Breast epithelium (tissue), 4 donors: ENCODE data around the gene TDRD5. TPM values are rescaled to one million over a fixed set of nuclear protein-coding genes. Genes with fewer than 3 reads are reported as not detected.

Source experiments
- DNase-seq, 2 donors: peaks; one replicate each; pipeline ENCODE4 v3.0.0-alpha.2; 2019; ENCODE audit warnings: low spot score in 2 of 2
- H3K27ac ChIP-seq, 2 donors: fragments of 200-600 bp; sonication (generic) in 1 of 2; one replicate each; pipeline ENCODE4 v1.5.1; 2016 to 2019; ENCODE audit warnings: mild to moderate bottlenecking in 1 of 2
- H3K27me3 ChIP-seq, 2 donors: fragments of 200-600 bp; sonication (generic) in 1 of 2; one replicate each; pipeline versions ENCODE4 v1.5.1 to v1.6.0; 2017 to 2019; ENCODE audit warnings: control low read depth in 1 of 2, mild to moderate bottlenecking in 1 of 2
- H3K36me3 ChIP-seq: fragments of 200-600 bp; one replicate; pipeline ENCODE4 v1.5.1; 2019
- H3K4me1 ChIP-seq, 2 donors: fragments of 200-600 bp; sonication (generic); one replicate each; pipeline ENCODE4 v1.5.1; 2016 to 2019; ENCODE audit warnings: control low read depth in 1 of 2
- H3K4me3 ChIP-seq, 3 donors: fragments of 200-600 bp; sonication (generic); 1 replicate in 2 of 3; 2 replicates in 1 of 3; pipeline ENCODE4 v1.5.1; 2016 to 2019; ENCODE audit warnings: mild to moderate bottlenecking in 3 of 3, moderate library complexity in 2 of 3
- H3K9me3 ChIP-seq, 2 donors: fragments of 200-600 bp; sonication (generic) in 1 of 2; one replicate each; pipeline ENCODE4 v1.5.1; 2016 to 2019; ENCODE audit warnings: control low read depth in 1 of 2
- POLR2A ChIP-seq: fragments of 450-650 bp; IDR thresholded peaks from one replicate; pipeline ENCODE4 v1.6.1; 2016; ENCODE audit warnings: antibody characterized with exemption, mild to moderate bottlenecking, moderate library complexity
- POLR2AphosphoS5 ChIP-seq, 3 donors: sonication (generic); formaldehyde crosslinking; IDR thresholded peaks; one replicate each; pipeline ENCODE4 v1.6.1; 2017; ENCODE audit warnings: antibody characterized with exemption in 3 of 3
- intact Hi-C: fragments of 100-400 bp; cut with DNase I; formaldehyde crosslinking; loops from one replicate; pipeline ENCODE4 v1.15.1; 2023; ENCODE audit warnings: low total_unique reads
- total RNA-seq, 3 donors: library from RNA; depleted of rRNA; stranded (reverse); fragments of >200 nt; gene quantifications; one replicate each; pipeline ENCODE4 v1.1.0, GENCODE V29; 2016
- TF ChIP-seq, protein P1 (sequence below), 3 donors: fragments of 450-650 bp; IDR thresholded peaks; one replicate each; pipeline ENCODE4 v1.5.1; 2016 to 2017; ENCODE audit warnings: antibody characterized with exemption in 3 of 3, mild to moderate bottlenecking in 3 of 3, moderate library complexity in 3 of 3

The TDRD5 gene
- total RNA-seq, 3 donors from 2014 or later = 0.96 to 5.7 (median 3.9) TPM

DNA sequence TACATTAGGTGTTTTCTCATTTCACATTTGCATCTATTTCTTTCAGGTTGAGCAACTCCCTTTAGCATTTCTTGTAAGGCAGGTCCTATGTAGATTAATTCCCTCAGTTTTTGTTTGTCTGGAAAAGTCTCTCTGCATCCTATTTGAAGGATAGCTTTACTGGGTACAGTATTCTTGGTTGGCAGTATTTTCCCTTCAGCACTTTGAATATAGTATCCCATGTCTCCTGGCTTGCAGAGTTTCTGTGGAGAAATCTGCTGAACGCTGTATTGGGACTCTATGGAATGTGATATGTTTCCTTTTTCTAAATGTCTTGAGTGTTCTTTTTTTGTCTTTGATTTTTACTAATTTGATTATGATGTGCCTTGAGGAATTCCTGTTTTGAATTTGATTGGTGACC is 122.5 kb downstream of the TDRD5 start:
- Histone ChIP-seq H3K27me3 (no peaks in the 10 kb centered on the region), H3K4me1 (no peaks in the 10 kb centered on the region), H3K27ac (no peak overlapping the region), H3K4me3 (no peak overlapping the region), H3K9me3 (peaks cover 22 to 37% of the 10 kb centered on the region in 2 donors), H3K36me3 (no peaks in the 10 kb centered on the region)
- intact Hi-C loops = no loop called here
- TF ChIP-seq POLR2A (no peak), POLR2AphosphoS5 (IDR thresholded peaks at IDR 0.05) (no peak)
- TF ChIP-seq, protein P1, sequence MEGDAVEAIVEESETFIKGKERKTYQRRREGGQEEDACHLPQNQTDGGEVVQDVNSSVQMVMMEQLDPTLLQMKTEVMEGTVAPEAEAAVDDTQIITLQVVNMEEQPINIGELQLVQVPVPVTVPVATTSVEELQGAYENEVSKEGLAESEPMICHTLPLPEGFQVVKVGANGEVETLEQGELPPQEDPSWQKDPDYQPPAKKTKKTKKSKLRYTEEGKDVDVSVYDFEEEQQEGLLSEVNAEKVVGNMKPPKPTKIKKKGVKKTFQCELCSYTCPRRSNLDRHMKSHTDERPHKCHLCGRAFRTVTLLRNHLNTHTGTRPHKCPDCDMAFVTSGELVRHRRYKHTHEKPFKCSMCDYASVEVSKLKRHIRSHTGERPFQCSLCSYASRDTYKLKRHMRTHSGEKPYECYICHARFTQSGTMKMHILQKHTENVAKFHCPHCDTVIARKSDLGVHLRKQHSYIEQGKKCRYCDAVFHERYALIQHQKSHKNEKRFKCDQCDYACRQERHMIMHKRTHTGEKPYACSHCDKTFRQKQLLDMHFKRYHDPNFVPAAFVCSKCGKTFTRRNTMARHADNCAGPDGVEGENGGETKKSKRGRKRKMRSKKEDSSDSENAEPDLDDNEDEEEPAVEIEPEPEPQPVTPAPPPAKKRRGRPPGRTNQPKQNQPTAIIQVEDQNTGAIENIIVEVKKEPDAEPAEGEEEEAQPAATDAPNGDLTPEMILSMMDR (IDR thresholded peaks at IDR 0.05) = no peak
- no peak for DNase-seq

DNA sequence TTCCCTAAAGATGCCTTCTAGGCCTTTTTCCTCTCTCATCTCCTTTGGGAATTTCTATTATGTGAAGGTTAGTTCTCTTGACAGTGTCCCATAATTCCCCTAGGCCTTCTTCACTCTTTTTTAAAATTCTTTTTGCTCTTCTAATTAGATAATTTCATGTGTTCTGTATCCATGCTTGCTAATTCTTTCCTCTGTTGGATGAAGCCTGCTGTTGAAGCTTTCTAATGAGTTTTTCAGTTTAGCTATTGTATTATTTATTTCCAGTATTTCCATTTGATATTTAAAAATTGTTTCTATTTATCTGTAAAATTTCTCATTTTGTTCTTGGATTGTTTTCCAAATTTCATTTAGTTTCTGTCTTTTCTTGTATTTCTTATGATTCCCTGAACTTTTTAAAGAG is 123.0 kb downstream of the TDRD5 start:
- intact Hi-C loops = no loop called here
- H3K27ac ChIP-seq = no peak overlapping the region
- H3K27me3 ChIP-seq = no peaks in the 10 kb centered on the region
- H3K4me3 ChIP-seq = no peak overlapping the region
- H3K4me1 ChIP-seq = no peaks in the 10 kb centered on the region
- peaks cover 22 to 37% of the 10 kb centered on the region in 2 donors for H3K9me3 ChIP-seq
- TF ChIP-seq, protein P1 (IDR thresholded peaks at IDR 0.05) = no peak
- no peak for TF ChIP-seq POLR2AphosphoS5 (IDR thresholded peaks at IDR 0.05)
- no peak for TF ChIP-seq POLR2A
- no peaks in the 10 kb centered on the region for H3K36me3 ChIP-seq
- no peak for DNase-seq

DNA sequence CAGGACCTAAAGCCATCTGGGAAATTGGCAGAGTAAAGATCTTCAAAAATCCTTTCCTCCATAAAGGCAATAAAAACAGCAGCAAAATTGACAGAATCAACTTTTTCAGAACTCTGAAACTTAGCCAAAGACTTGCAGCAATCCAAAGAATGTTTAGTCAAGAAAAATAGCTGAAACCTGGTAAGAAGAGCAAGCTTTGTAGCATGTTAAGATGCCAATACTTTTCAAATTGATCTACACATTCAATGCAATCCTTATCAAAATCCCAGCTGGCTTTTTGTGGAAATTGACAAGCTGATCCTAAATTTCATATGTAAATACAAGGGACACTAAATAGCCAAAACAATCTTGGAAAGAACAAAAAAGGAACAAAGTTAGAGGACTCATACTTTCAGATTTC is 127.6 kb downstream of the TDRD5 start:
- Histone ChIP-seq H3K9me3 (peaks cover 20 to 27% of the 10 kb centered on the region in 2 donors), H3K36me3 (no peaks in the 10 kb centered on the region), H3K27ac (no peak overlapping the region), H3K27me3 (no peaks in the 10 kb centered on the region), H3K4me1 (no peaks in the 10 kb centered on the region), H3K4me3 (no peak overlapping the region)
- TF ChIP-seq, protein P1 (IDR thresholded peaks at IDR 0.05) = no peak
- DNase-seq = no peak
- intact Hi-C loops = no loop called here

DNA sequence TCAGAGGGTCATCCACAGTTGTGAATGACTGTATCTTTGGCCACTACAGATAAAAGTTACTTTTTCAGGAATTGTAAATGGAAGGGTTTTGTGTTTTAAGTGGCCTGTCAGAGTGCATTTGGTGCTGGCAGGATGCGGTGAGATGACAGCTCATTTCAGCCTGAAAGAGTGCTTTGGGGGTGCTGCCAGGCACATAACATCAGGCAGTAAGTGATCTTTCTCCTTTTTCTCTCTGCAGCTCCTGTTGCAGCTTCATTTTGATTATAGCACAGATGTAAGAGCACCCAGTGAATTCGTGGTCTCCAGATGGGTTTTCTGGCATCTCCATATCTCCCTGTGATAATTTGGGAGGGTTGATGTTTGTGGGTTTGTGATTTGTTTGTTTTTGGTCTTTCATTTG is 136.6 kb downstream of the TDRD5 start:
- intact Hi-C loops = no loop called here
- no peak for DNase-seq
- no peak for TF ChIP-seq POLR2A
- TF ChIP-seq, protein P1 (IDR thresholded peaks at IDR 0.05) = no peak
- no peak for TF ChIP-seq POLR2AphosphoS5 (IDR thresholded peaks at IDR 0.05)
- Histone ChIP-seq H3K4me3 (no peak overlapping the region), H3K27me3 (no peaks in the 10 kb centered on the region), H3K36me3 (no peaks in the 10 kb centered on the region), H3K4me1 (no peaks in the 10 kb centered on the region), H3K9me3 (no peaks in the 10 kb centered on the region), H3K27ac (no peak overlapping the region)

DNA sequence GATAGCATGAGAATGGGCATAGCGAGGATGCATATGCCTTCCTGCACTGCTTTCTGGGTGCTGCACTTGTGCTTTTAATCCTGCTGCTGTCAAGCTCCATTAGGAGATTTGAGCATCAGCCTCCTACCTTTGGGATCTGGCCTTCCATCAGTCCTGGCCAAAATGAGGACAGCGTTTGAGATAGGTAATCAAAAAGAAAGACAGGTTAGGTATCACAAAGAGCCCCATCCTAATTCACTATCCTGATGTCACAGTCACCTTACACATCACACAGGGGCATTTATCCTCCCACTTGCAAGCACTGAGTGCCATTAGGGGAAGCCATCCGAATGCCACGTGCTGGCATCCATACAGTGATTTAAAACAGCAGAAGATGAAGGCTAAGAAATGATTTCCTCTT is 138.2 kb downstream of the TDRD5 start:
- intact Hi-C loops = no loop called here
- no peak for DNase-seq
- H3K27ac ChIP-seq = no peak overlapping the region
- H3K4me3 ChIP-seq = no peak overlapping the region
- H3K9me3 ChIP-seq = no peaks in the 10 kb centered on the region
- no peaks in the 10 kb centered on the region for H3K27me3 ChIP-seq
- TF ChIP-seq, protein P1 (IDR thresholded peaks at IDR 0.05) = no peak
- TF ChIP-seq POLR2AphosphoS5 (IDR thresholded peaks at IDR 0.05) = no peak
- H3K36me3 ChIP-seq = no peaks in the 10 kb centered on the region
- H3K4me1 ChIP-seq = no peaks in the 10 kb centered on the region
